Astrocyte (in vitro differentiated cells and primary cell): ENCODE measurements around the gene STOML1.

ENCODE experiments used
- EZH2 ChIP-seq: IDR thresholded peaks from 2 replicates; pipeline ENCODE4 v1.6.1; 2012; ENCODE audit warnings: mild to moderate bottlenecking, low read length, inconsistent platforms; ENCODE audit not compliant: insufficient read depth
- TF ChIP-seq, protein P1 (sequence below): IDR thresholded peaks from 2 replicates; pipeline ENCODE4 v1.5.1; 2011; ENCODE audit warnings: low read depth, mild to moderate bottlenecking, inconsistent platforms, low read length, moderate library complexity; ENCODE audit not compliant: insufficient read depth

DNA sequence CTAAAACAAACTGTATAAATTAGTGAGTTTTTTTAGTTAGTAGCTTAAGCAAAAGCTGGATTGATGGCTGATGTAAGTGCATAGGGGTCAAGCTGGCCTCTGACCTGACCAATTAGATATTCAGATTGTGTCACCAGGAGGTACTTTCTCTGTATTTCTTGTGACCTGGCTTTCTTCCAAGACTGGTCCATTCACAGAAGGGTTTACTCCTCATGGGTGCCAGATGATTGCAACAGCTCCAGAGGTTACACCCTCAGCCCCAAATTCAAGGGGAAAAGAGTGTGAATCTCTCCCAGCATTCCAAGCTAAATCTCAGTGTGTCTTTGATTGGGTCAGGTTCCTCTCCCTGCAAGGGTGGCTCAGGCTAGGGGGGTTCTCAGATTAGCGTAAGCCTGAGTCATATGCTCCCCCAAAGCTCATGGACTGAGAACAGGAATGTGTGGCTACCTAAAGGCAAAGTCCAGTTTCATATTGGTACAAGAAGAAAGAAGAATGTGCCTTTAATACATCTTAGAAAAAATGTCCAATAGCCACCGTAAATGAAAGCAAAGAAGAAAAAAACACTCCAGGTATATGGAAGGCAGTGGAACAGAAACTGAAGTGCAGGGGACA lies 18.9 kb upstream of the STOML1 start:
- TF ChIP-seq, protein P1, sequence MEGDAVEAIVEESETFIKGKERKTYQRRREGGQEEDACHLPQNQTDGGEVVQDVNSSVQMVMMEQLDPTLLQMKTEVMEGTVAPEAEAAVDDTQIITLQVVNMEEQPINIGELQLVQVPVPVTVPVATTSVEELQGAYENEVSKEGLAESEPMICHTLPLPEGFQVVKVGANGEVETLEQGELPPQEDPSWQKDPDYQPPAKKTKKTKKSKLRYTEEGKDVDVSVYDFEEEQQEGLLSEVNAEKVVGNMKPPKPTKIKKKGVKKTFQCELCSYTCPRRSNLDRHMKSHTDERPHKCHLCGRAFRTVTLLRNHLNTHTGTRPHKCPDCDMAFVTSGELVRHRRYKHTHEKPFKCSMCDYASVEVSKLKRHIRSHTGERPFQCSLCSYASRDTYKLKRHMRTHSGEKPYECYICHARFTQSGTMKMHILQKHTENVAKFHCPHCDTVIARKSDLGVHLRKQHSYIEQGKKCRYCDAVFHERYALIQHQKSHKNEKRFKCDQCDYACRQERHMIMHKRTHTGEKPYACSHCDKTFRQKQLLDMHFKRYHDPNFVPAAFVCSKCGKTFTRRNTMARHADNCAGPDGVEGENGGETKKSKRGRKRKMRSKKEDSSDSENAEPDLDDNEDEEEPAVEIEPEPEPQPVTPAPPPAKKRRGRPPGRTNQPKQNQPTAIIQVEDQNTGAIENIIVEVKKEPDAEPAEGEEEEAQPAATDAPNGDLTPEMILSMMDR: no peak
- no peak for TF ChIP-seq EZH2
